PC-9 (cell line): Measurements from ENCODE around the gene PGBD5. TPM values are rescaled to one million over a fixed set of nuclear protein-coding genes. Genes with fewer than 3 reads are reported as not detected.

Experiments used
- BruUV-seq: library from RNA; stranded (reverse); fragments of 400-500 nt; replicated peaks from 2 replicates; lab custom pipeline; 2021; lab: Mats Ljungman, UMichigan
- CTCF ChIA-PET: fragments of 300-600 bp; sonication (Branson Sonifier 250); formaldehyde crosslinking; loops from one replicate; lab custom pipeline; 2022; ENCODE audit warnings: antibody characterized with exemption; lab: Charles Lee
- POLR2A ChIA-PET: fragments of 300-600 bp; sonication (Branson Sonifier 250); formaldehyde crosslinking; loops from one replicate; lab custom pipeline; 2022; ENCODE audit warnings: antibody characterized with exemption; ENCODE audit not compliant: unreplicated experiment; lab: Charles Lee
- DNase-seq, 2 experiments: peaks; one replicate each; pipeline versions ENCODE4 v3.0.0 to v3.0.0-alpha.2; 2015 to 2022; ENCODE audit warnings: mixed read lengths in 1 of 2
- H2AFZ ChIP-seq: fragments of 200-600 bp; sonication (generic); 2 replicates; pipeline ENCODE4 v1.8.1; 2017; ENCODE audit warnings: antibody characterized with exemption
- H3F3A ChIP-seq: fragments of 200-600 bp; sonication (generic); 2 replicates; pipeline ENCODE4 v1.8.1; 2017; ENCODE audit warnings: antibody characterized with exemption, mild to moderate bottlenecking, low read depth; ENCODE audit not compliant: insufficient read depth
- H3K27ac ChIP-seq: fragments of 200-600 bp; sonication (generic); 2 replicates; pipeline ENCODE4 v1.6.1; 2016; ENCODE audit warnings: mixed run types
- H3K27me3 ChIP-seq: fragments of 200-600 bp; sonication (generic); 2 replicates; pipeline ENCODE4 v1.6.1; 2016; ENCODE audit warnings: low read depth, mixed run types; ENCODE audit not compliant: insufficient read depth
- H3K36me3 ChIP-seq: fragments of 200-600 bp; sonication (generic); 2 replicates; pipeline ENCODE4 v1.6.1; 2016; ENCODE audit warnings: low read depth, mixed run types
- H3K4me1 ChIP-seq: fragments of 200-600 bp; sonication (generic); replicated peaks from 2 replicates; pipeline ENCODE4 v1.6.1; 2016; ENCODE audit warnings: mixed run types; ENCODE audit not compliant: insufficient read depth
- H3K4me2 ChIP-seq: fragments of 200-600 bp; sonication (generic); 2 replicates; pipeline ENCODE4 v1.6.1; 2017; ENCODE audit warnings: mixed run types
- H3K4me3 ChIP-seq: fragments of 200-600 bp; sonication (generic); 2 replicates; pipeline ENCODE4 v1.6.1; 2016; ENCODE audit warnings: mixed run types
- H3K79me2 ChIP-seq: fragments of 200-600 bp; sonication (generic); 2 replicates; pipeline ENCODE4 v1.6.1; 2017; ENCODE audit warnings: low read depth, mixed run types
- H3K9me2 ChIP-seq: fragments of 200-600 bp; sonication (generic); 2 replicates; pipeline ENCODE4 v1.8.1; 2017; ENCODE audit warnings: mild to moderate bottlenecking; ENCODE audit not compliant: insufficient read depth
- H3K9me3 ChIP-seq: fragments of 200-600 bp; sonication (generic); 2 replicates; pipeline ENCODE4 v1.8.1; 2016; ENCODE audit warnings: low read depth; ENCODE audit not compliant: insufficient read depth
- H4K20me1 ChIP-seq: fragments of 200-600 bp; sonication (generic); 2 replicates; pipeline ENCODE4 v1.8.1; 2017; ENCODE audit not compliant: insufficient read depth
- CTCF ChIP-seq: fragments of 200-600 bp; sonication (generic); conservative IDR thresholded peaks from 2 replicates; pipeline ENCODE4 v1.6.1; 2017; ENCODE audit warnings: mixed run types, antibody characterized with exemption, mild to moderate bottlenecking, moderate library complexity
- EZH2 ChIP-seq: fragments of 200-600 bp; sonication (generic); IDR thresholded peaks from 2 replicates; pipeline ENCODE4 v1.8.0; 2017; ENCODE audit warnings: antibody characterized with exemption, low read depth
- intact Hi-C: fragments of 100-400 bp; cut with micrococcal nuclease; formaldehyde crosslinking; loops from one replicate; pipeline ENCODE4 v1.10.0; 2022; ENCODE audit not compliant: unreplicated experiment
- total RNA-seq: library from RNA; stranded (reverse); gene quantifications from 2 replicates; pipeline ENCODE4 v1.2.3, GENCODE V29; 2021

The PGBD5 gene
- total RNA-seq, 1 experiment from 2014 or later: not detected

GRCh38 chr1:230327892-230328284, 98.2 kb downstream of the PGBD5 start:
- TF ChIP-seq CTCF (no peak), EZH2 (no peak)

DNA sequence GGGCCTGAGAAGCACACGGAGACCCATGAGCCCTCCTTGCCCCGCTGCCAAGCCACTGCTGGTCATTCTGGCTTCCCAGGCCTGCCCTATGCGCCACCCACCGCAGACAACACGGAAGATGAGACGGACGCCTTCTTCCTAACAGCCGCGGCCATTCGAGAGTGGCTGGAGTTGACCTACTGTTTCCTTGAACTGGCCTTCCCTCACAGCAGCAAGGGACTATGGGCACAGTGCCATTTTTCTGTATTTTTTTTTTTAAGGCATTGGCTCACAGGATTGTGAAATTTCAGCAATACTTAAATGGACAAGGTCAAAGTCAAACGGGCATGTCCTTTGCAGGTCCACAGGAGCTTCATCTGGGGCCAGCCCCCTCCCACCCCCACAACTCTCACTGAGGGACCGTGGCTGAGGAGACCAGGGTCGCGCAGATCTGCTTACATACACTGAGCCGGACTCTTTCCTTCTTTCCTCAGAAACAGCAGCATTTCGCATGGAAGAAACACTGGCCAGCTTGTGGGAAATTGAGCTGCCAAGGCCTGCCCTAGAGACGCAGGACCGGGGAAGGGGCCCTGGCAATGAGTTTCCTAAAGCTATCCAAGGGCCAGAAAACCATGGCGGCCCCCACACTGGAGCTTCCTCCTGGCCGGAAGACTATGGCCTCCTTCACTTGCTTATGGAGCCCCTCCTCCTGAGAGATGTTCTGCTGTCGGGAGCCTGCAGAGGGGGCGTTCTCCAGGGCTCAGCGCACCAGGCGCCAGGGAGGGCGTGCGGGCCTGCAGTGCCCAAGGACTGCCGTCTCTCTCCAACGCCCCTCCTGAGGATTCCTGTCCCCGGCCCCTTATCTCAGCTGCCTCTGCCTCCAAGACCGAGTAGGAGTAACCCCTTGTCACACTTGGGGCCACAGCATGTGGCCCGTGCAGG, 98.9 kb downstream of the PGBD5 start:
- Histone ChIP-seq H3K36me3 (no peaks in the 10 kb centered on the region), H3K9me3 (no peaks in the 10 kb centered on the region), H3K9me2 (no peaks in the 10 kb centered on the region), H3K27ac (no peak overlapping the region), H2AFZ (no peak overlapping the region), H3F3A (peaks cover 7% of the 10 kb centered on the region; the same call in 1 of the 2 replicates), H3K4me1 (peaks cover 15% of the 10 kb centered on the region), H3K4me3 (no peak overlapping the region), H3K79me2 (no peaks in the 10 kb centered on the region), H3K4me2 (peak overlapping the region; percentile 61), H3K27me3 (peaks cover 15% of the 10 kb centered on the region), H4K20me1 (no peaks in the 10 kb centered on the region)
- POLR2A ChIA-PET: no interaction called here
- intact Hi-C loops: no loop called here
- BruUV-seq: no TSS peak
- no peak for DNase-seq
- CTCF ChIA-PET: no interaction called here
- TF ChIP-seq CTCF (no peak), EZH2 (no peak)

More at GRCh38 chr1:230327892-230328284, 98.2 kb downstream of the PGBD5 start:
- no peaks in the 10 kb centered on the region for H4K20me1 ChIP-seq
- ChIA-PET CTCF (no interaction called here), POLR2A (no interaction called here)
- H3K27ac ChIP-seq: peak overlapping the region; percentile 57
- peak overlapping the region; percentile 61 for H3K4me2 ChIP-seq
- H3K4me3 ChIP-seq: no peak overlapping the region
- H2AFZ ChIP-seq: 0 out of 2 replicates have a peak overlapping the region, but pooled peaks have one; percentile 15
- no TSS peak for BruUV-seq
- H3K9me3 ChIP-seq: no peaks in the 10 kb centered on the region
- no peak for DNase-seq
- H3F3A ChIP-seq: peaks cover 7% of the 10 kb centered on the region; the same call in 1 of the 2 replicates
- H3K4me1 ChIP-seq: peaks cover 15% of the 10 kb centered on the region
- H3K79me2 ChIP-seq: no peaks in the 10 kb centered on the region
- intact Hi-C loops: no loop called here
- no peaks in the 10 kb centered on the region for H3K9me2 ChIP-seq
- H3K36me3 ChIP-seq: no peaks in the 10 kb centered on the region
- H3K27me3 ChIP-seq: peaks cover 15% of the 10 kb centered on the region

DNA sequence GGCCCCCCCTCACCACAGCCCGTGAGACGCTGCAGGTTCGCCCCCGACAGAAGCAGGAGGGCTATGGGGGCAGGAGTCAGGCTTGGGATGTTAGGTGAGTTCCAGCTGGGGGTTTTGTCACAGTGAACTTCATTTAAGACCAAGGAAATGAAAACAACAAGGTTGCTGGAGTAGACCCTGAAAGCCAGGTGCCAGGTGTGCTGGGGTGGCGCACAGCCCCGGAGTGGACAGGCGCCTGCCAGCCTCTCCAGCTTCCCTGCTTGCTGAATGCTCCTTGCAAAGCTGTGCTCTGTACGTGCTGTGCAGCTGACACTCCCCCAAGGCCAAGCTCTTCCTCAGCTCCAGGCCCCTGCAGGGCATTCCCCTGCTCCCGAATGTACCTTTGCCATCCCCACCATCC, 102.4 kb downstream of the PGBD5 start:
- no peak overlapping the region for H3K4me2 ChIP-seq
- H2AFZ ChIP-seq: no peak overlapping the region
- H3K9me3 ChIP-seq: no peaks in the 10 kb centered on the region
- no peak overlapping the region for H3K27ac ChIP-seq
- H4K20me1 ChIP-seq: no peaks in the 10 kb centered on the region
- no peak for DNase-seq
- peaks cover 7% of the 10 kb centered on the region; the same call in 1 of the 2 replicates for H3F3A ChIP-seq
- H3K4me1 ChIP-seq: peaks cover 10% of the 10 kb centered on the region
- BruUV-seq: no TSS peak
- no peaks in the 10 kb centered on the region for H3K9me2 ChIP-seq
- no peak for TF ChIP-seq EZH2
- TF ChIP-seq CTCF: no peak
- H3K36me3 ChIP-seq: no peaks in the 10 kb centered on the region
- H3K79me2 ChIP-seq: no peaks in the 10 kb centered on the region
- intact Hi-C loops: no loop called here
- ChIA-PET POLR2A (no interaction called here), CTCF (no interaction called here)
- H3K27me3 ChIP-seq: peaks cover 31% of the 10 kb centered on the region
- no peak overlapping the region for H3K4me3 ChIP-seq
